ENCODE measurements around the gene CDK14. TPM values are rescaled to one million over a fixed set of nuclear protein-coding genes. Genes with fewer than 3 reads are reported as not detected.

Gene CDK14
- total RNA-seq, 2 donors from 2014 or later = 8.7 to 13.4 TPM

- H3K27me3 Mint-ChIP-seq (ENCODE audit: insufficient read depth) = no peaks in the 10 kb centered on the region
- H3K36me3 Mint-ChIP-seq (ENCODE audit: low read depth) = no peaks in the 10 kb centered on the region
- no peak overlapping the region for H3K27ac Mint-ChIP-seq
- Histone ChIP-seq H3K9me3 (ENCODE audit: control insufficient read depth, low read length) (no peaks in the 10 kb centered on the region), H3K27me3 (ENCODE audit: control insufficient read depth, insufficient read depth, low read length, poor library complexity, severe bottlenecking) (no peaks in the 10 kb centered on the region), H3K36me3 (ENCODE audit: control insufficient read depth, insufficient read depth, low read length) (no peaks in the 10 kb centered on the region), H3K27ac (ENCODE audit: low read depth, low read length) (no peak overlapping the region), H3K4me3 (ENCODE audit: low read length) (no peak overlapping the region), H3K9ac (ENCODE audit: extremely low read depth, low read length, poor library complexity, severe bottlenecking) (no peak overlapping the region), H3K4me1 (ENCODE audit: control insufficient read depth, insufficient read depth, low read length) (no peaks in the 10 kb centered on the region)
- H3K4me3 Mint-ChIP-seq = no peak overlapping the region
- no peak for TF ChIP-seq CTCF (conservative IDR thresholded peaks at IDR 0.05)
- H3K4me1 Mint-ChIP-seq = peaks cover 31% of the 10 kb centered on the region
- H3K9me3 Mint-ChIP-seq = no peaks in the 10 kb centered on the region
- 97 to 100% methylated on average over 1 to 2 of the region's 2 CpGs for WGBS, 2 experiments (ENCODE audit: insufficient coverage in 1 of 2, insufficient read length in 1 of 2)
- DNase-seq = no peak
Measured at GRCh38 chr7:90660100-90660499, 64.0 kb downstream of the CDK14 start.

DNA sequence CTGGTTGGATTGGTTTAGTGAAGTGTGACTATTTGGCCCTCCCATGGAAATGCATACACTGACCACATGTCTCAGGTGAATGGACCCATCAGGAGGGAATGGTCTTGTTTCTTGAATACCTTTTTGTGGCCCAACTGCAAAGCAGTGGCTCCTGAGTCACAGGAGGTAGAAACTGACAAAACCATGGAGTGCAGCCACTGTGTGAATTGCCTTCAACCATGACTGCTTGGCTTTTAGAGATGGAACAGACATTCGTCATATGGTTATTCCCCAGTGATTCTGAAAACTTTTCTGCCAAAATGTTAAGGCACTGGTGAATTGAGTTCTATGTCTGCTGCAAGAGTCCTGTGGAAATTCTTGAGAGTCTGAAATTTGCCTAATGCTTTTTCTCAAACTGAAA is 64.7 kb downstream of the CDK14 start:
- Mint-ChIP-seq H3K27ac (no peak overlapping the region), H3K4me1 (peaks cover 31% of the 10 kb centered on the region), H3K4me3 (no peak overlapping the region), H3K36me3 (ENCODE audit: low read depth) (no peaks in the 10 kb centered on the region), H3K9me3 (no peaks in the 10 kb centered on the region), H3K27me3 (ENCODE audit: insufficient read depth) (no peaks in the 10 kb centered on the region)
- no peak overlapping the region for H3K9ac ChIP-seq (ENCODE audit: extremely low read depth, low read length, poor library complexity, severe bottlenecking)
- no peak for DNase-seq
- H3K27ac ChIP-seq (ENCODE audit: low read depth, low read length) = no peak overlapping the region
- H3K27me3 ChIP-seq (ENCODE audit: control insufficient read depth, insufficient read depth, low read length, poor library complexity, severe bottlenecking) = no peaks in the 10 kb centered on the region
- H3K9me3 ChIP-seq (ENCODE audit: control insufficient read depth, low read length) = no peaks in the 10 kb centered on the region
- no peak for TF ChIP-seq CTCF (conservative IDR thresholded peaks at IDR 0.05)
- H3K36me3 ChIP-seq (ENCODE audit: control insufficient read depth, insufficient read depth, low read length) = no peaks in the 10 kb centered on the region
- 85 to 100% methylated on average over 1 of the region's 1 CpG for WGBS, 2 experiments (ENCODE audit: insufficient coverage in 1 of 2, insufficient read length in 1 of 2)
- H3K4me1 ChIP-seq (ENCODE audit: control insufficient read depth, insufficient read depth, low read length) = no peaks in the 10 kb centered on the region
- no peak overlapping the region for H3K4me3 ChIP-seq (ENCODE audit: low read length)

DNA sequence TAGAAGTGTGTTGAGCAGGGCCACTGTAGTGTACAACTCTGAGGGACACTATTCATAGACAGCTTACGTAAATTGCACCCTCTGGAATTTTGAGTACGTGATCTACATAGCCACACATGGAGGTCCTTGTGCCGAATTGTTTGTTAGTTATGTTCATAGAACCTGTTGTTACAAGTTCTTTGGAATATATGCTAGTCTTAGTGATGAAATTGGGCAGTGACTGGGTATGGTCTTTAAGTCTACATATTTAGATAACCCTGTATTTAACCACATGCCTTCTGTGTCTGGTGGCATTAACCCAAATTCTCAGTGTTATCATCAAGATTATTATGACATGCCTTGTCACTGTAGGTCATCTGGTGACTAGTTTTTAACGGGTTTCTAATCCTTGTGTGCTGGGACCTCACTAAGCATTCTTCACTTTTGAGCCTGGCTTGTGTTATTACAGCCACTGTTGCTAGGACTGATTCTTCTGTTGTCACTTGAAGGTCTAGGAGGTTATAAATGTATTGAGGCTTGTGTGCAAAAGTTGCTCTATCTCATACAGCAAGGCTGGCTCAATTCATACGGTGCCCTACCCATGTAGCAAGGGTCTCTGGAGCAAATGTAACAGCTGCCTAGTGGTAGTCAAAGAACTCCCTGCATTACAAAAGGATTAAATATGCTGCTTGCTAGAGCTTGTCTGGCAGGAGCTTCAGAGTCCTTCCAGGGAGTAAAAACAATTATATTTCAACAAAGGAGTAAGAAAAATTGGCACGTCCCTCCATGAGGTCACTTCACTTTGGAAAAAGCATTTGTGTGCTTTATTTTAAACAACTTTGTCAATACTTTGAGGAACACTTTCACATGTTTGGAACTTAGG is 65.4 kb downstream of the CDK14 start:
- no peaks in the 10 kb centered on the region for H3K27me3 ChIP-seq (ENCODE audit: control insufficient read depth, insufficient read depth, low read length, poor library complexity, severe bottlenecking)
- H3K4me1 ChIP-seq (ENCODE audit: control insufficient read depth, insufficient read depth, low read length) = no peaks in the 10 kb centered on the region
- no peak for TF ChIP-seq CTCF (conservative IDR thresholded peaks at IDR 0.05)
- Mint-ChIP-seq H3K27ac (no peak overlapping the region), H3K9me3 (no peaks in the 10 kb centered on the region), H3K4me1 (peaks cover 31% of the 10 kb centered on the region), H3K27me3 (ENCODE audit: insufficient read depth) (no peaks in the 10 kb centered on the region), H3K4me3 (no peak overlapping the region), H3K36me3 (ENCODE audit: low read depth) (no peaks in the 10 kb centered on the region)
- no peak overlapping the region for H3K4me3 ChIP-seq (ENCODE audit: low read length)
- 75 to 76% methylated on average over 5 to 6 of the region's 6 CpGs for WGBS, 2 experiments (ENCODE audit: insufficient coverage in 1 of 2, insufficient read length in 1 of 2)
- H3K27ac ChIP-seq (ENCODE audit: low read depth, low read length) = peak overlapping the region; percentile 42
- no peak overlapping the region for H3K9ac ChIP-seq (ENCODE audit: extremely low read depth, low read length, poor library complexity, severe bottlenecking)
- H3K9me3 ChIP-seq (ENCODE audit: control insufficient read depth, low read length) = no peaks in the 10 kb centered on the region
- peak; percentile 58 for DNase-seq
- H3K36me3 ChIP-seq (ENCODE audit: control insufficient read depth, insufficient read depth, low read length) = no peaks in the 10 kb centered on the region
